HS-5 (cell line): Measurements from ENCODE around the gene PSEN2.

Experiments
- DNase-seq: peaks from one replicate; pipeline ENCODE4 v3.0.0-alpha.2; 2012; ENCODE audit warnings: low read depth

The PSEN2 gene

GRCh38 chr1:226886122-226886901 is 15.9 kb downstream of the PSEN2 start:
- no peak for DNase-seq

GRCh38 chr1:226887006-226887405 is 16.6 kb downstream of the PSEN2 start:
- DNase-seq, result no peak

GRCh38 chr1:226888021-226888420 is 17.6 kb downstream of the PSEN2 start:
- no peak for DNase-seq

GRCh38 chr1:226888816-226889215 is 18.4 kb downstream of the PSEN2 start:
- no peak for DNase-seq

GRCh38 chr1:226889616-226890330 is 19.4 kb downstream of the PSEN2 start:
- no peak for DNase-seq

GRCh38 chr1:226890331-226891108 is 20.1 kb downstream of the PSEN2 start:
- DNase-seq, result no peak

GRCh38 chr1:226891346-226891745 is 20.9 kb downstream of the PSEN2 start:
- DNase-seq, result no peak

- no peak for DNase-seq
Measured at GRCh38 chr1:226891846-226892523, 21.6 kb downstream of the PSEN2 start.

- no peak for DNase-seq
Measured at GRCh38 chr1:226892524-226892875, 22.1 kb downstream of the PSEN2 start.

GRCh38 chr1:226893936-226894335 is 23.5 kb downstream of the PSEN2 start:
- no peak for DNase-seq

GRCh38 chr1:226894826-226895225 is 24.4 kb downstream of the PSEN2 start:
- DNase-seq, result no peak

GRCh38 chr1:226895644-226896043 is 25.2 kb downstream of the PSEN2 start:
- no peak for DNase-seq

- no peak for DNase-seq
Measured at GRCh38 chr1:226898246-226898645, 27.8 kb downstream of the PSEN2 start.

GRCh38 chr1:226901421-226901820 is 31.0 kb downstream of the PSEN2 start:
- no peak for DNase-seq

- DNase-seq, result no peak
Measured at GRCh38 chr1:226902601-226903000, 32.2 kb downstream of the PSEN2 start.

- DNase-seq, result no peak
Measured at GRCh38 chr1:226903819-226904716, 33.7 kb downstream of the PSEN2 start.

GRCh38 chr1:226904772-226905171 is 34.4 kb downstream of the PSEN2 start:
- no peak for DNase-seq

- DNase-seq, result no peak
Measured at GRCh38 chr1:226908419-226908818, 38.0 kb downstream of the PSEN2 start.

GRCh38 chr1:226908913-226909312 is 38.5 kb downstream of the PSEN2 start:
- no peak for DNase-seq

- DNase-seq, result no peak
Measured at GRCh38 chr1:226912587-226913176, 42.3 kb downstream of the PSEN2 start.

- no peak for DNase-seq
Measured at GRCh38 chr1:226915672-226915995, 45.2 kb downstream of the PSEN2 start.
